ENCODE measurements around the gene AKAP11. TPM values are rescaled to one million over a fixed set of nuclear protein-coding genes. Genes with fewer than 3 reads are reported as not detected.

Gene AKAP11
- total and polyA plus RNA-seq, 9 of the 15 experiments (the other 6 are each of a cell fraction or from before 2014, with no cell fraction given): 2.2 to 31.3 (median 10.9) TPM

- peak; percentile 61 for TF ChIP-seq MGA (IDR thresholded peaks at IDR 0.05)
- no peak for TF ChIP-seq DDX20 (tag; IDR thresholded peaks at IDR 0.05; ENCODE audit: low read depth)
- no peak for TF ChIP-seq FOXJ2 (tag; IDR thresholded peaks at IDR 0.05)
- TF ChIP-seq ZNF780A (CRISPR knock-in tag; IDR thresholded peaks at IDR 0.05): no peak
- no peak for TF ChIP-seq ZNF318 (IDR thresholded peaks at IDR 0.05; ENCODE audit: borderline replicate concordance in 1 of 2, low read depth in 1 of 2)
- TF ChIP-seq MIER1 (IDR thresholded peaks at IDR 0.05; ENCODE audit: low read depth): no peak
- TF ChIP-seq BRD9 (IDR thresholded peaks at IDR 0.05; ENCODE audit: low read depth, partially characterized antibody): no peak
Measured at GRCh38 chr13:42279080-42279479, 7.1 kb downstream of the AKAP11 start (continued).

Data from K562 (cell line).